ENCODE results near the gene C1QTNF5. TPM values are rescaled to one million over a fixed set of nuclear protein-coding genes. Genes with fewer than 3 reads are reported as not detected.

The C1QTNF5 gene
- total RNA-seq, 1 experiment from 2014 or later = not detected

GRCh38 chr11:119361056-119361787, 20.5 kb upstream of the C1QTNF5 start:
- no peak for DNase-seq (ENCODE audit: extremely low read depth, low read depth)

GRCh38 chr11:119359365-119360214, 18.9 kb upstream of the C1QTNF5 start:
- DNase-seq (ENCODE audit: extremely low read depth, low read depth) = no peak

DNA sequence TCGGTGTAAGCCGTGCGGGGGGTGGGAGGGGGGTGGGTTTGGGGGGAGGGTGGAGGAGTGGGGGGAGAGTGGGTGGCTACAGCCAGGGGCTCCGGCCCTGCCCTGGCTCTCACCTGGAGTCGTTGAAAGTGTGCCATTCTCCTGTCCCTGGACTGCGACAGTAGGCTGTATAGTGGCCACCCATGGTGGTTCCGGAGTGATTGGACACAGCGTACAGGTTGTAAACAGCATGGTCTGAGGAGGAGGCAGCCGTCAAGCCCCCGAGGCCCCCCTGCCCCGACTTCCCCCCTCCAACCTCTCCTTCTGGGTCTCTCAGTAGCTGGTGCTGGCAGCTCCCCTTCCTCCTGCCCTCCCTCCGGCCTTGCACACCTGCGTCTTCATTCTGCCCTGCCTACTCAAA, 16.4 kb upstream of the C1QTNF5 start:
- no peak for DNase-seq (ENCODE audit: extremely low read depth, low read depth)

DNA sequence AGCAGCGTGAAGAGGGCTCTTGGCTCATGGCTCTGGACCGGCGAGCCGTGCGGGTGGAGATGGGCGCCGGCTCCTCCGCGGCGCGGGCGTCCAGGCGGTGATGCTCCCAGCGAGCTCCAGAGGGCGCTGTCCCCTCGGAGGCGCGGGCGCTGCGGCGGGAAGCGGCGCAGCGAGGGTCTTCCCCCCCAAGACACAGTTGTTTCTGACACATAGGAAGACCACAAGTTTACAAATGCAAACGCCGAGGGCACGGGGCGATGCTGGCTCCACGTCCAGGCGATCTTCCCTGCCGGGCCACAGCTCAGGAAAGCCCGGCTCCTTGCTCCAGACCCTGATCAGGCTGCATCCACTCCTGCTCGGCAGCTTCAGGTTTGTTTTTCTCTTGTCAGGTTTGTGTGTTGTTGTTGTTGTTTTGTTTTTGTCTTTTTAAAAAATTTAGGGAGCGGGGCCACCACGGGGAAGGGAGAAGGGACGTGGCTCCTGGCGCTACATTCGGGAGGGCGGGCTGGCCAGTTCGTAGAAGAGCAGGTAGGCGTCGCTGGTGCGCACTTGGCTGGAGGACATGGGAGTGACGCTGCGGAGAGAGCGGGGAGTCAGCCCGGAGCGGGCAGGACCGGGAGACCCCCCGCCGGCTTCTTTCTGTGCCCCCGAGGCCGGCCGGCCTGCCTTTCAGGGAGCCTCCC, 15.8 kb upstream of the C1QTNF5 start:
- DNase-seq (ENCODE audit: extremely low read depth, low read depth) = peak; percentile 73

DNA sequence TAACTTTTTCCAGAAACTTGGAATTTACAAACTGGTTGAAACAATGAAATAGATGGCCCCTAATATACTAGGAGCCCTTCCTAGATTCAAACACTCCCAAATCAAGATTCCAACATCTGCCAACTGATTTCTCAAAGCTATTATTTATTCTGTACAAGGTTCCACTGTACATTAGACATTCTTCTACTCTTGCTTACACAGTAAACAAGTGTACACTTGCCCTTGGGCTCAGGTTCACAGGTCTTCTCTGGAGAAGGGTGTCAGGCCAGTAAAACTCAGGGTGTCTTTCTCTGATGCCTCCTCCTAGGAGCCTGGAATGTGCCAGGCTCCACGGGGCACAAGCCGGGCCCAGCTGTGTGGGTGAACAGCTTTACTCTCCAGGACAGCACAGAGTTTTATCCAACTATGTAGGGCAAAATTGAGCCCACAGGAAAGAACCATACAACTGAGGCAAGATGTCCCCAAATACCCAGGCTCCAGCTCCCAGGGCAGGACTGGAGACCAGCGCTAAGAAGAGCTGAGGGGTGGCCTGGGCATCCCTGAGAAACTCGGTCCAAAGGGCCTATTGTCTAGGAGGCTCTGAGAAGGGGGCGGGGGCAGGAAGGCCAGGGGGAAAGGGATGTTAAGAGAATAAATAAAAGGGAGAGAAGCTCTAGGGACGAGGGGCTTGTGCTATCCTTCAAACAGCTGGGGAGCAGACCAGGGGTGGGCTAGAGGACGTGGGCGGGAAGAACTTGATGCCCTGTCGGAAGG, 14.6 kb upstream of the C1QTNF5 start:
- DNase-seq (ENCODE audit: extremely low read depth, low read depth) = no peak

DNA sequence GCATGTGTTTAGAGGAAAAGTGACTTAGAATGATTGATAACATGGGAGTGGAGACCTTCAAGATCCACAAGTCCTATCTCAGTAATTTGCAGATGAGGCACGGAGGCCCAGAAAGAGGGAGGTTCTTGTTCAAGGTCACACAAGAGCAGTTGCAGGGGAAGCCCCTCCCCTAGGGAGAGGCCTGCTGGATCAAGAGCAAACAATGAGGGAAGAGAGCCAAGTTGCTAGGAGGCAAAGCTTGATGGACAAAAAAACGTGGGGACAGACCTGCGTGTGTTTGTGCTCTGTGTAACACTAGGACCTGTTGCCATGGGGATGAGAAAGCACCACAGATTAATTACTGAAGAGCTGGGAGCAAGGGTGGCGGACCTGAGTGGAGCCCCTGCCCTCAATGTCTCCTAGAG, 12.2 kb upstream of the C1QTNF5 start:
- no peak for DNase-seq (ENCODE audit: extremely low read depth, low read depth)

DNA sequence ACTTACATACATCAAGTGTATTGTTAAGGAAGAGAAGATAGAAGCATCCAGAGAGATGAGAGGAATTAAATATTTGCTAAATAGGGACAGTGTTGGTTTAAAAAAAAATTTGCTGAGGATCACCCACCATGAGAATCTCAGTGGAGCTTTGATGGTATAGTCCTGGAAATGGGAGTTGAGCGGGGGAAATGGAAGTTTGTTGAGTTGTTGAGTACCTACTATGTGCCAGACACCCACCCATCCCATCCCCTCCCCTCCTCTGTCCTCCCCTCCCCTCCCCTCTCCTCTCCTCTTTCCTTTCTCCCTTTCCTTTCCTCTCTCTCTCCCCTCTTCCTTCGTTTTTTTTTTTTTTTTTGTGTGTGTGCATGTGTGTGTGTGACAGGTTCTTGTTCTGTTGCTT, 10.5 kb upstream of the C1QTNF5 start:
- DNase-seq (ENCODE audit: extremely low read depth, low read depth) = no peak

GRCh38 chr11:119350302-119350701, 9.6 kb upstream of the C1QTNF5 start:
- no peak for DNase-seq (ENCODE audit: extremely low read depth, low read depth)

- DNase-seq (ENCODE audit: extremely low read depth, low read depth) = no peak
Observed at GRCh38 chr11:119347940-119348605, 7.4 kb upstream of the C1QTNF5 start.

DNA sequence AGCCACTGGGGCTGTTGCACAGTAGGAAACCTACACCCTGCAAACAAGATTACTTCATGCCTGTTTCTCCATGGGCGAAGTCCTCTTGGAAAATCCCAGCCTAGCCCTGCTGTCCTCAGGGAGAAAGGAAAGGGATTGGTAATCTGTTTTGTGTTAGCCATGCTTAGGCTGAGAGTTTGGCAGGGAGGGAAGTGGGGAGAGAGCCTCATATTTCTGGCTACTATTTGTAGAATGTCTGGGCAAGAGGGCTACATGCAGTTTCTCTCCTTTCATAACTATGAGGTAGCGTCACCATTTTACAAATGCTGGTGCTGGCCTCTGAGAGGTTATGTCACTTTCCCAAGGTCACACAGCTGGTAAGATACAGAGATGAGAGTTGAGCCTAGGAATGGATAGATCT, 6.6 kb upstream of the C1QTNF5 start:
- DNase-seq (ENCODE audit: extremely low read depth, low read depth) = no peak

DNA sequence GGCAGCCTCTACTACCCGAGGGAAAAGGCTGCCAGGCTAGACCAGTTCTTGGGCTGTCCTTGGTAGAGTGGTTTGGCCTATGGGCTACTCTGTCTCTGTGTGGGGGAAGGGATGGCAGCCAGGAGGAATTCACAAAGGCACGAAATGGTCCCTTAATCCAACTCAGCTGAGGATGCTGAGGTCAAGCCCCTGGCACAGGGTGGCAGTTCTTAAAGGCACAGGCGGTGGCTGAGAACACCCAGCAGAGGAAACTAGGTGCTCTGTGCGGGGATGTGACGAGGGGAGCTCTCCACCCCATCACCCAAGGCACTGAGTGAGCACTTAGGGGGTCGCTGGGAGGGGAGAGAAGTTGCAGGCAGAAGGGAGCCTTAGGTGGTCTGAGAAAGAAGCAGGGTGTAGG, 5.9 kb upstream of the C1QTNF5 start, which contains the start of gene MFRP:
Gene MFRP (minus strand): TSS at position 101 of the 400 bp plus-strand sequence. CDS start 192 bp downstream, outside the sequence.
- DNase-seq (ENCODE audit: extremely low read depth, low read depth) = no peak

DNA sequence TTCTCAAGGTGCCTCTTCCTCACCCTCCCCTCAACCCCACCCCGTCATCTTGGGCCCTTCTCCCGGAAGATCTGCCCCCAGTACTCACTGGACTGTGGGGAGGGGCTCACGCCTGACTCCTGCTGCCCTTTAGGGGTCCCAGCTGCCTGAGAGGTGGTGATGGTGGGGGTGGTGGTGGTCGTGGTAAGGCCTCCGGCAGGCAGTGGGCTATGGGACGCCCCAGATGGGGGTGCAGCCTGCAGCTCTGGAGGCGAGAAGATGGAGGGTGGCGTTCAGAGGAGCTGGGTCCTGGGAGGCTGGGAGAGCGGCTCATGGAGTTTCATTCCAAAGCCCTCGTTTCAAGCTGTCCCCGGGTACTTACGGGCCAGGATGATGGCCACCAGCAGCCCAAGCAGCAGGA, 5.0 kb upstream of the C1QTNF5 start:
- no peak for DNase-seq (ENCODE audit: extremely low read depth, low read depth)

DNA sequence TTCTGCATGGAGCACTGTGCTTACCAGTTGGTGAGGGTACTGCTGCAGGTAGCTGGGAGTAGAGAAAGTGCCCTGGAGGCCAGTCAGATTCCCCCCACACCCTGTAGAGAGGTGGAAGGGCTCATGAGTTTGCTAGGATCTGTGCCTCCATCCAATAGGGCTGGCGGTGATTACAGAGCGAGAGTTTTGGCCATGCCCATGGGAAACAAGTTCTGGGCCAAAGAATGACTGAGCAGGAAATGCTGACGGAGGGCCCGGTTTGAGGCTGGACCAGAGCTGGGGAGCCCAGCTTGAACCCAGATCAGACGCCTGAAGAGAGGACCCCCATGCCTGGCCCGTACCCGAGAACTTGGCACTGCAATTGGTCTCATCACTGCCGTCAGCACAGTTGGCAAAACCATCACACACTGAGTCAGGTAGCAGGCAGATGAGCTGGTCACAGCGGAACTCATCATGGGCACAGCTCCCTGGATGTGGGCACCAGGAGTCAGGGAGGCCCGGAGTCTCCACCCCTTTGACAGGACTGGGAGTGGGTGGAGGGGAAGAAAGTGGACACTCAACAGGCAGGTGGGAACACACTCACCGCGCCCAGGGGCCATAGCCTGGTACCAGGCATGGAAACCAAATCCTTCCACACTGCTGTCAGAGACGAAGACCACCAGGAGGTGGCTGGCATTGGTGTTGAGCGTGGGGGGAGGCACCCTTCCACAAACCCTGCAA, 3.8 kb upstream of the C1QTNF5 start:
- no peak for DNase-seq (ENCODE audit: extremely low read depth, low read depth)

DNA sequence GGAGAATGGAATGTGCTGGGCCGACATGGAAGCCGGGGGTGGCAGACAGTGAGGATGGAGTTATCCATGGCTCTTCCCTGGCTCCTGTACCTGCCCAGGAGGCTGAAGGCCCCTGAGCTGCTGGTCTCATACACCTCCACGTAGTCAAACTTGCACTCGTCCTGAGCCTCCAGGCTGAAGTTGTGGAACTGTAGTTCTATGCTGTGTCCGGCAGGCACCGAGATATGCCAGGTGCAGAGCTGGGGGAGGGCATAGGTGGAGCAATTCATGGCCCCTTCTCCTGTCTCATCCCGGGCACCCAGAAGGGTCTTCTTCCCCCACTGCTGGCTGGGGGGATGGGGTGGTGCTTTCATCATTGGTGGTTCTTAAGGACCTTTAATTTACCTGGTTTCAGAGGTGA, 3.0 kb upstream of the C1QTNF5 start:
- no peak for DNase-seq (ENCODE audit: extremely low read depth, low read depth)

DNA sequence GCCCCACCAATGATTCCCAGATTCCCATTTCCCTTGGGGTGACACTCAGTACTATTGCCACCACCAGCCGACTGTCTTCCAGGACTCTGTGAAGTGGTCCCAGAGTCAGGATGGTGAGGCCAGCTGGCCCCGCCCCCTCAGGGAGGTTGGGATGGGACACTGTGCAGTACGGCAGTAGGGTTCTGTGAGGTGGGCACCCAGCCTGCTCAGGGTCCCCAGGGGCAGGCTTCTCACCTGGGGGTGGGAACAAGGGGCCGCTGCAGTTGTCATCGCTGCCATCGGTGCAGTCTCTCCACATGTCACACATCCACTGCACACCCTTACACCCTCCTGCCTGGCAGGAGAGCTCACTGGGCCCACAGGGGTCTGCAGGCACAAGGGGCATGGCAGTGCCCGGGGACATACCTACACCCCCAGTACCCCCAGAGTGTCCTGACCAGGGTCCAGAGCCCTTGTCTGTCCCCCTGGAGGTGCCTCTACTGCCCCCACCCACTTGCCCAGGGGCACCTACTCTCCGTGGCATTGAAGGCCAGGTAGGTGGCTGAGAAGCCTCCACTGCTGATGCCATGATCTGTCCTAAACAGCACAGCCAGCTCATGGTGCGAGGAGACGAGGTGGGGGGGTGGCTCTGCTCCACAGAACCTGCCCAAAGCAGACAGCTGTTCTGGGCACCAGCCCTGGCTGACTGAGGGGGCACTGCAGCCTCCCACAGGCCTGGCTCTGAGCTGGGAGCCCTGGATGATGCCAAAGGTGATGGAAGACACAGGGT, 1.9 kb upstream of the C1QTNF5 start:
- DNase-seq (ENCODE audit: extremely low read depth, low read depth) = no peak

DNA sequence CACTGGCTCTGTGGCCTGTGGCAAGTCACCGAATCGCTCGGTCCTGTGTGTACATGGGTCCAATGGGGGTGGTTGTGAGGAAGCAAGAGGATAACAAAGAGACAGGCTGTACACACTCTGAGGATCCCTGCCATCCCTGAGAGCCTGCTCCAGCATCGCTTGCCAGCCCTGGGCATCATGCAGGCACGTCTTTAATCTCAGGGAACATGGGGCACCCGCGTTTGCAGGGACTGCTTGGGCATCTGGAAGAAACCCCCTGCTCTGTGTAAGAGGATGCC, 1.3 kb upstream of the C1QTNF5 start:
- no peak for DNase-seq (ENCODE audit: extremely low read depth, low read depth)

GRCh38 chr11:119341222-119342022, 739 bp upstream of the C1QTNF5 start:
- no peak for DNase-seq (ENCODE audit: extremely low read depth, low read depth)
